Fibroblast of upper back skin (primary cell): ENCODE measurements around the gene USF1.
A peak's percentile ranks its signal among the peaks of the same experiment; 100 is the strongest.
"Not testable (repeated sequence)": the region's sequence is repeated elsewhere in the genome, so short reads cannot be mapped to it uniquely, and the experiment has no call there.

Source experiments
- DNase-seq: peaks from one replicate; pipeline ENCODE4 v3.0.0-alpha.2; 2013

The USF1 gene

GRCh38 chr1:161017181-161017580 is 28.6 kb downstream of the USF1 start:
- DNase-seq: not testable (repeated sequence)

- not testable (repeated sequence) for DNase-seq
These were observed 29.1 kb downstream of the USF1 start for GRCh38 chr1:161016683-161017082.

DNA sequence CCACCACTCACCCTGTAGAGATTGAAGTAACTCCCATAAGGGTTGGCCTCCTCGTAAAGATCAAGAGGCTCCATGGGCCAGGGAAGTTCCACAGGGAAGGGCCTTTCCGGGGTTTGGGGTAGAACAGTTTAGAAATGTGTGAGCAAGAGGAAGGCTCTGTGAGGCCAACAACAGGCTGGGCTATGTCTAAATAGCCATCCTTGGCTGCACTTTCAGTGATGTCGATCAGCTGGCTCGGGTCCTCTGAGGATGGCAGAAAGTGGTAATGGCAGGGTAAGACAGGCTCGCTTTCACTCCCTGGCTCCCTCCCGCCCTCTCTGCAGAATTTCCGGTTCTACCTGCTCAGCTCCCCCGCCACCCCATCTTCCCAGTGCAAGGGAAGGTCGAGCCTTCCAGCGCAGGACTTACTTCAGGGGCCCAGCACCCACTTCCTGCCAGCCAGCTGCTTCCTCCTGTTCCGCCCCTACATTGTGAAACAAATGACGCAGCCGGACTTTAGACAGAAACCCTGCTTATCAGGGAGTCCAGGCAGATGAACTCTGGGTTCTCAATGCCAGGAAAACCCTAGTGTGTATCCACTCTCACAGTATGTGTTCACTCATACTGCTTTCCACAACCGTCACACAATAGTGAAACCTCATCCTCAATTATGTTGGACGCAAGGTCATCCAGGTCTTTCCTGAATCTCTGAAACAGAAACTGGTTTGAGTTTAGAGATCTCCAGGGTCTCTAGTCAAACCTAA is 32.1 kb downstream of the USF1 start:
- peak; percentile 47 for DNase-seq

DNA sequence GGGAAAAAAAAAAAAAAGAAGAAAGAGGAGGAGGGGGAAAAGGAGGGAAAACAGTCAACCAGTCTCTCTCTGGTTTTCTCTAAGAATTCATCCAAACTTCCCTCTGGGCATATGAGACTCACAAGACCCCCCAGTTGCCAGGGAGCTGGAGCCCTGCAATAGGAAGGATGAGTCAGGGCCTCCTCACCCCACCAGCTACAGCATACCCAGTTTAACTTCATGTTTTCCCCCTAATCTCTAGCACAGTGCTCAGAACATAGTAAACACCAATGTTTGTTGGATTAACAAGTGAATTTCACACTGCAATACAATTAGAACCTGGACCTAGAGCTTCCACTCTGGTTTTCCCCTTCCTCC is 32.7 kb downstream of the USF1 start:
- DNase-seq: no peak

- DNase-seq: no peak
These were observed 33.4 kb downstream of the USF1 start for GRCh38 chr1:161012420-161012819.

- no peak for DNase-seq
These were observed 36.1 kb downstream of the USF1 start for GRCh38 chr1:161009602-161010211.

- no peak for DNase-seq
These were observed 36.8 kb downstream of the USF1 start for GRCh38 chr1:161008869-161009510.

DNA sequence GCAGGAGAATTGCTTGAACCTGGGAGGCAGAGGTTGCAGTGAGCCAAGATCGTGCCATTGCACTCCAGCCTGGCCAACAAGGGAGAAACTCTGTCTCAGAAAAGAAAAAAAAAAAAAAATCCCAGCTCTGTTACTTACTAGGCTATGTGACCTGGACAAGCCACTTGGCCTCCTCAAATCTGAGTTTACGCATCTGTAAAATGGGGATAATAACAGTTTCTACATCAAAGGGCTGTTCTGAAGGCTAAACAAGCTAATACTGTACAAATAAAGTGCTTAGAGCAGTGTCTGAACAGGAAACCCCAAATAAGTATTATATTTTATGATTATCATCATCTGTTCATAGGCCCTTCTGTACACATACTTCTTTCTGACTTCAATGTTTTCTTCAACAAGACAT is 38.4 kb downstream of the USF1 start:
- no peak for DNase-seq

GRCh38 chr1:161006563-161006962 is 39.2 kb downstream of the USF1 start:
- DNase-seq: no peak

DNA sequence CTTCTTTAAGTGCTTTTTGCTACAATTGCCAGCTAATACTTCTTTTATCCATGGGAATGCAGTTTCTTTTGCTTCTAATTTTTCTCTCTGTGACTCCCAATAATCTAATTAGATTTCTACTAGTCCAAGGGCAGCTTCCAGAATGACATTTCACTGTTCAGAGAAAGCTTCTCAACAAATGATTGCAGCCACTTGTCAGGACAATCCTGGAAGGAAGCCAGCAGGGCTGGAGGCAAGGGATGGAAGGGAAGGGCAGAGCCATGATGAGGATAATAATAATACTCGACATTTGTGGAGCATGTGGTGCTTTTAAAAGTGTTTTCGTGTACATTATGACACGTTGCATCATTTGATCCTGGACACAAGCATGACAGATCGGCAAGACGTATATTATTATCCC is 44.3 kb downstream of the USF1 start:
- DNase-seq: no peak

DNA sequence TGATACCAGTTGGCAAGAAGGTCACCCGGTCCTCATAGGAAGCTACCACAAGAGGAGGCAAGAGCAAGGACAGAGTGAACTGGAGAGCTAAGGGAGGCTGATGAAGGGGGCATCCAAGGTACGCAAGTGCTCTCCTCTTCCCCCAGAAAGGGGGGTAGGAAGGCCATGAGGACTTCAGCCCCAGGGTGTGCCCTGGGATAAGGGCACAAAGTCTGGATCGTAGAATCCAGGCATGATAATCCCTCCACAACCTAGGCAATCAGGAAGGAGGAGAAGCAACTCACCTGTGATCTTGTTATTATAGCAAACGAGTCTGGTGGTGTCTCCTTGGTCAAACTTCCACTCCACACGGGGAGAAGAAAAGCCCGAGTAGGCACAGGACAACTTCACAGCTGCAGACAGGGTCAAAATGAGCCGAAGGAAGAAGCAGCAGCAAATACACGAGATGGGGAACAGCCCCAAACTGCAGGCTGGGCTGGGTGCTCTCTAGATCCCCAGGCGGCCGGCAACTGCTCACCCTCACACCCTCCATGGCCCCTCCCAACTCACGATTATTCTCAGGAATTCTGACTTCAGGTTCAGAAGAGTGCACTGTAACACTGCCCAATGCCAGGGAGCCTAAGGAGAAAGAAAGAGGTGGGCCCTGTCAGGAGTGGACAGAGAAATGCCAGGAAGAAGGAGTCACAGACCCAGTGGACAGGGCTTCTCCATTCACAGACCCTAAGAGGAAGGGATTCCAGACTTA is 44.9 kb downstream of the USF1 start:
- no peak for DNase-seq

GRCh38 chr1:160999376-160999775 is 46.4 kb downstream of the USF1 start:
- DNase-seq: no peak

- DNase-seq: peak; percentile 50
These were observed 48.3 kb downstream of the USF1 start for GRCh38 chr1:160997323-160998038.

- DNase-seq: peak; percentile 45
These were observed 49.6 kb downstream of the USF1 start for GRCh38 chr1:160996178-160996577.

- DNase-seq: peak; percentile 72
These were observed 52.1 kb downstream of the USF1 start for GRCh38 chr1:160993544-160994193.

DNA sequence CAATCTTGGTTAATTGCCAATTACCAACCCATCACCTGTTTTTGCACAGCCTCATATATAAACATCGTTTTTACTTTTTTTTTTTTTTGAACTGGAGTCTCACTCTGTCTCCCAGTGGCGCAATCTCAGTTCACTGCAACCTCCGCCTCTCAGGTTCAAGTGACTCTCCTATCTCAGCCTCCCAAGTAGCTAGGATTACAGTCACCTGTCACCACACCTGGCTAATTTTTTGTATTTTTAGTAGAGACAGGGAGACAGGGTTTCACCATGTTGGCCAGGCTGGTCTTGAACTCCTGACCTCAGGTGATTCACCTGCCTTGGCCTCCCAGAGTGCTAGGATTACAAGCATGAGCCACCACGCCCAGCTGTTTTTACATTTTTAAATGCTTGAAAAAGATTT is 53.7 kb downstream of the USF1 start:
- not testable (repeated sequence) for DNase-seq
